HG02623 (cell line): Measurements from ENCODE around the gene PIGW.

Source experiments
- ATAC-seq: cut with Tn5 transposase; IDR thresholded peaks from one replicate; pipeline ENCODE4 v1.9.1; 2021; ENCODE audit warnings: moderate library complexity; ENCODE audit not compliant: unreplicated experiment

The PIGW gene, protein sequence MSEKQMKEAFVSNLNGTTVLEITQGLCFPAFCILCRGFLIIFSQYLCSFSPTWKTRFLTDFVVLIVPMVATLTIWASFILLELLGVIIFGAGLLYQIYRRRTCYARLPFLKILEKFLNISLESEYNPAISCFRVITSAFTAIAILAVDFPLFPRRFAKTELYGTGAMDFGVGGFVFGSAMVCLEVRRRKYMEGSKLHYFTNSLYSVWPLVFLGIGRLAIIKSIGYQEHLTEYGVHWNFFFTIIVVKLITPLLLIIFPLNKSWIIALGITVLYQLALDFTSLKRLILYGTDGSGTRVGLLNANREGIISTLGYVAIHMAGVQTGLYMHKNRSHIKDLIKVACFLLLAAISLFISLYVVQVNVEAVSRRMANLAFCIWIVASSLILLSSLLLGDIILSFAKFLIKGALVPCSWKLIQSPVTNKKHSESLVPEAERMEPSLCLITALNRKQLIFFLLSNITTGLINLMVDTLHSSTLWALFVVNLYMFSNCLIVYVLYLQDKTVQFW

GRCh38 chr17:36534840-36535668 is at the start of gene PIGW, which contains the start of gene MYO19:
PIGW (plus strand) TSS chr17:36534987; CDS start chr17:36537102, 2,115 bp downstream.
MYO19 (minus strand) TSS chr17:36534868; CDS start chr17:36532538, 2,330 bp downstream.
- ATAC-seq: peak; percentile 62

DNA sequence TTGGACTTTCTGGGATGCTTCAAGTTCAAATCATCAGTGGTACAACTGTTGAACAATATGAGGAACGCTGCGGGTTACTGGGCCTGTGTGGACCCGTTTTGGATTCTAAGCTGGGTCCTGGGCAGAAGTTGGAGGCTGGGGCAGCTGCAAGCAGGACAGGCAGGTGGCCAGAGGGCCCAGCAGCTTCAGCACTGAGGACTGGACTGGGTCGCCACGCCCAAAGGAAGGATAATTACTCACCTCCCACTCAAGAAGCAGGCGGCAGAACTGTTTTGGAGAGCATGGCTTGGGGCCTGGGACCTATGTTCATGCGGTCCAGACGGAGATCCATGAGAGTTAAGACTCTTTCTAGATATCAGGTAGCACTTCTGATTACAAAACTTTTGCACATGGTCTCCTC is 49.8 kb upstream of the PIGW start:
- ATAC-seq: no peak

DNA sequence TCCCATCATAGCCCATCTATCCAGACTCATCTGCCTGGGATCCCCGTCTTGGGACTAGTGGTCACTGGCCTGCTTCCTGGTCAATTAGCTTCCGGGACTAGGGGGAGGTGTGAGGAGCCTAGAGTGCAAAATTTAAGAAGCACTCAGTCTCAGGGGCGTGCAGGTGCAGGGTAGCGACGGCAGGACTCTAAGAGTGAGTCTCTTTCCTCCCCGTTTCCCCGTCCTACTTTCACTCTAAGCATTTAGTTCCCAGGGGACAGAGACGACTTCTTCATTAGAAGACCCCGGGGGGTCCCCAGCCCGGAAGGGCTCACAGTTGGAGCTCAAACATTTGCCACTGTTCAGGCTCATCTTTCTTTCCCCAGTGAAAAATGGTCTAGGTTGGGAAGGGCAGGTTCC is 49.0 kb upstream of the PIGW start:
- no peak for ATAC-seq

GRCh38 chr17:36486204-36487194 is 48.3 kb upstream of the PIGW start, which contains the start of gene ZNHIT3:
ZNHIT3 (plus strand) TSS chr17:36486681; CDS start chr17:36486700, 19 bp downstream.
- ATAC-seq: peak; percentile 92

GRCh38 chr17:36493956-36494355 is 40.8 kb upstream of the PIGW start:
- ATAC-seq: no peak

GRCh38 chr17:36494674-36495073 is 40.1 kb upstream of the PIGW start:
- no peak for ATAC-seq

GRCh38 chr17:36495076-36495578 is 39.7 kb upstream of the PIGW start:
- no peak for ATAC-seq

- ATAC-seq: no peak
Measured at GRCh38 chr17:36496018-36496789, 38.6 kb upstream of the PIGW start.

DNA sequence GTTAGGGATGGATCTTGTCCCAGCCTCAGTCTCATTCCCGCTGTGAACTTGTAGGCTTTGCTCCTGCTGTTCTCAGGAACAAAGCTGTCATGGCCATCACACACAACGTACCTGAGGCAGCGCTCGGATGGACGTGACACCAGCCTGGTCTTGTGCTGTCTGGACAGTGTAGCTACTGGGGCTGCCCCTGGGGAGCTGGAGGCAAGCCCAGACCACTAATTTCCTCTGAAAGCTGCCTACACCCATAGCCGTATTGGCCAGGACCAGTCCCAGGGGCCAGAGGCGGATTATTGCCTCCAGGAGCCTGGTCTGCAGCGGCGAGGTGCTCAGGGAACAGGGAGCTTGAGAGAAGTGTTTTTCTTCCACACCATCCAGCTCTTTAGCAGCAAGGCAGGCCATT is 36.6 kb upstream of the PIGW start:
- ATAC-seq: no peak

- ATAC-seq: no peak
Measured at GRCh38 chr17:36498560-36499300, 36.1 kb upstream of the PIGW start.

DNA sequence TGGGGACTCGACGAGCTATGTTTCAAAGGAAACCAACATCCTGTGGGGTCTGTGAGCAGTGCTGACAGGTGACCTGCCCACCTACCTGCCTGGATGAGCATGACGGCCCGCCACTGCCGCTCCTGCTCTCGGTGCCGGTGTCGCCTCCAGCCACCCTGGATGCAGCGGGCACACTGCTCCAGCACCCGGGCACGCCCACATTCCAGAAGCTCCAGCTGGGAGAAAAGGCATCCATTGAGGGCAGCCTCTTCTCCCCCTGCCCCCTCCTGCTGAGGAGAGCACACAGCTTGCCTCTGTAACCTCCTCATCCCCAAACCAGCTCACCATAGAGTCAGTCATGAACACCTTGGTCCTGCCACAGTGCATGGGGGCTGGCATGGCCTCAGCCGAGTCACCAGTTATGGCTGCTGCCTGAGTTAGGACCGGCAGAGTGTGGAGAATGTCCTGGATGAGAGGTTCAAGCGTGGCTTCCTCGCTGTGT is 34.0 kb upstream of the PIGW start:
- no peak for ATAC-seq

DNA sequence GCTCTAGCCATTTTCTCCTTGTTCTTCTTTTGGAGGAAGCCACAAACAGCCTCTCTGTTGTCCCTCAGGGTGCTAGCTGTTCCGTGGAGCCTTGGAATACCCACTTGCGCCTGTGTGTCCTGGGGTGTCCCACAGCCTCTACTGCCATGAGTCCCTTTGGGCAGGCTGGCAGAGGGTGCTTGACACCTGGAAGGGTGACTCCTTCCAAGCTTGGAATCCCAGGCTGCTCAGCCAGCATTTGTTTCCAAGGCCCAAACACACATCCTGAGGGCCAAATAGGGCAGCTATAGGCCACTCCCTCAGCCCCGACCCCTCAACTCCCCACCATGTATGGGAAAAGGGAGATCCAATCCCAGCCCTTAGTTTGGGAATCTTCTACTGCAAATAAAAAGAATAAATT is 33.4 kb upstream of the PIGW start:
- no peak for ATAC-seq

- ATAC-seq: no peak
Measured at GRCh38 chr17:36501963-36502362, 32.8 kb upstream of the PIGW start.

GRCh38 chr17:36503456-36504155 is 31.2 kb upstream of the PIGW start:
- ATAC-seq: no peak

GRCh38 chr17:36504156-36504545 is 30.6 kb upstream of the PIGW start:
- no peak for ATAC-seq

DNA sequence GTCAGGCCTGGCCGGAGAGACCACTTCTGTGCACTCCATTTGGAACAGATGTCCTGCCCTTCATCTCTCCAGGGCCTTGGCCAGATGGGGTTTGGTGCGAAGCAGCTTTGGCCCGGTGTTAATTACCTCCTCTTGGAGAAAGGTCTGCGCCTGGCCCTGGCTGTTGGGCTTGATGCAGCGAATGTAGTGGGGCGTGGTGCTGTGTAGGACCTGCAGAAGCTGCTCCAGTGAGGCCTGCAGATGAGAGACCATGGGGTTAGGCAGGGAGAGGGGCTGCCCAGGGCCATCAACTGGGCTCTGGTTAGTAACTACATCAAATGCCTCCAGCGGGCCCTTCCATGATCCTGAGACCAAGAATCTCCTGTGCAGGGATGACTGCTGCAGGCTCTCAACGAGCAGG is 29.6 kb upstream of the PIGW start:
- no peak for ATAC-seq

DNA sequence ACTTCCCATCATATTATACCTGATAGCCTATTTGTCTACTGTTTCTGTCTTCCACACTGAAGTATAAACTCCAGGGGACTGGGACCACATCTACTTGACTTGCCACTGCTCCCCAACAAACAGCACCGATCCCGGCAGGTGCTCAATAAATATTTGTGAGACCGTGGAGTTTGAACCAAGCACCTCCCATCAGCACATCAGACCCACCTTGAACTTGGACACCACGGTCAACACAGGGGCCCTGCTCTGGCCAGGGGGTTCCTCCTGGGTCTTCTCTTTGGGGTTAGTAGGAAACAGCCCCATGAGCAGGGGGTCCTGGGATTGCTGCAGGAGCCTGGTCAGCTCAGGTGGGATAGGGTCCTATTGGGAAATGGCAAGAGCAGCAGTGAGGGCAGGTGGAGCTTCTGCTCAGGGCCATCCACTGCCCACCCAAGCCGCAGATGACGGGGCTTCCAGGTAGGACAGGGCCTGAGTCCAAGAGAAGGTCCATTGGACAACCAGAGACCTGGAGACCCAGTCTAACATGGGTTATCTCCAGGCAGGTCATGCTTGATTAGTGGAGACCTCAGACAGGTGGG is 28.4 kb upstream of the PIGW start:
- no peak for ATAC-seq

GRCh38 chr17:36506831-36507230 is 28.0 kb upstream of the PIGW start:
- ATAC-seq: no peak
